Adrenal gland (tissue), 12 donors: ENCODE results near the gene XNDC1N. TPM values are rescaled to one million over a fixed set of nuclear protein-coding genes. Genes with fewer than 3 reads are reported as not detected.

ENCODE experiments used
- DNase-seq, 7 donors: peaks; one replicate each; pipeline ENCODE4 v3.0.0-alpha.2; 2019 to 2020
- H3K27ac ChIP-seq, 5 donors: fragments of 200-600 bp; sonication (generic) in 4 of 5; 1 replicate in 3 of 5; 2 replicates in 2 of 5; pipeline versions ENCODE4 v1.5.1 to v1.8.0; 2016 to 2020; ENCODE audit warnings: mild to moderate bottlenecking in 1 of 5
- H3K27me3 ChIP-seq: fragments of 200-600 bp; 2 replicates; pipeline ENCODE4 v1.8.0; 2021
- H3K36me3 ChIP-seq, 2 donors: fragments of 200-600 bp; replicated peaks in 1 of 2; 1 replicate in 1 of 2; 2 replicates in 1 of 2; pipeline versions ENCODE4 v1.5.1 to v1.8.0; 2018 to 2022
- H3K4me1 ChIP-seq, 2 donors: fragments of 200-600 bp; replicated peaks in 1 of 2; 1 replicate in 1 of 2; 2 replicates in 1 of 2; pipeline versions ENCODE4 v1.5.1 to v1.8.0; 2018 to 2021
- H3K4me3 ChIP-seq, 4 donors: fragments of 200-600 bp; sonication (generic) in 3 of 4; one replicate each; pipeline ENCODE4 v1.5.1; 2016 to 2018
- H3K9me3 ChIP-seq, 3 donors: fragments of 200-600 bp; sonication (generic) in 1 of 3; replicated peaks in 1 of 3; 1 replicate in 2 of 3; 2 replicates in 1 of 3; pipeline versions ENCODE4 v1.5.1 to v1.8.0; 2016 to 2021
- CTCF ChIP-seq, 6 experiments: fragments of 450-650 bp in 4 of 6; fragments of 200-600 bp in 2 of 6; sonication (generic) in 1 of 6; IDR thresholded peaks; 1 replicate in 5 of 6; 2 replicates in 1 of 6; pipeline versions ENCODE4 v1.5.1 to v1.8.0; 2016 to 2021; ENCODE audit warnings: antibody characterized with exemption in 6 of 6, mild to moderate bottlenecking in 2 of 6, moderate library complexity in 1 of 6
- POLR2A ChIP-seq, 2 donors: fragments of 450-650 bp; IDR thresholded peaks; one replicate each; pipeline ENCODE4 v1.6.1; 2017; ENCODE audit warnings: antibody characterized with exemption in 2 of 2, mild to moderate bottlenecking in 2 of 2, moderate library complexity in 1 of 2
- WGBS, 4 donors: extraction: QIAGEN DNeasy Blood & Tissue Kit in 2 of 4; methylation state at CpG; one replicate each; pipeline versions ENCODE4 v1.1.5 to v1.1.7; 2013 to 2017; 5-methylcytosine and 5-hydroxymethylcytosine counted together
- intact Hi-C, 2 donors: fragments of 100-400 bp; cut with DNase I; formaldehyde crosslinking; loops; one replicate each; pipeline versions ENCODE4 v1.14.1 to v1.15.0; 2022 to 2023
- polyA plus RNA-seq, 3 donors: library from polyadenylated mRNA; stranded (reverse); fragments of 200-250 nt in 2 of 3; fragments of 350-450 nt in 1 of 3; fragmentation: Illumina TruSeq in 1 of 3; extraction: RNeasy Lipid Tissue Mini Kit (QIAGEN cat#74804) in 1 of 3; gene quantifications; one replicate each; pipeline ENCODE4 v1.2.3, GENCODE V29; 2013 to 2014
- total RNA-seq, 9 donors: library from RNA; depleted of rRNA in 4 of 9; stranded (reverse); fragments of >200 nt in 4 of 9; fragments of 120-200 nt in 1 of 9; fragmentation: NEBNext Ultra II Directional in 1 of 9; extraction: Animal tissue kit (Norgen Biotek cat#: 25700) in 1 of 9; gene quantifications; one replicate each; pipeline versions ENCODE4 v1.1.0 to v1.2.4, GENCODE V29; 2013 to 2023
- donor health status: healthy with polysubstance abuse.
- donor health status: Bipolar disorder and iron deficiency.
- donor health status: DM: yes; HTN: yes; CAD: no.
- donor health status: DM: no; HTN: no; CAD: no.
- donor health status: DM: no; HTN: no; CAD: no.
- donor health status: DM: yes; HTN: yes; CAD: no.

The XNDC1N gene
- total and polyA plus RNA-seq, 12 donors = 2.2 to 11.1 (median 5.9) TPM

DNA sequence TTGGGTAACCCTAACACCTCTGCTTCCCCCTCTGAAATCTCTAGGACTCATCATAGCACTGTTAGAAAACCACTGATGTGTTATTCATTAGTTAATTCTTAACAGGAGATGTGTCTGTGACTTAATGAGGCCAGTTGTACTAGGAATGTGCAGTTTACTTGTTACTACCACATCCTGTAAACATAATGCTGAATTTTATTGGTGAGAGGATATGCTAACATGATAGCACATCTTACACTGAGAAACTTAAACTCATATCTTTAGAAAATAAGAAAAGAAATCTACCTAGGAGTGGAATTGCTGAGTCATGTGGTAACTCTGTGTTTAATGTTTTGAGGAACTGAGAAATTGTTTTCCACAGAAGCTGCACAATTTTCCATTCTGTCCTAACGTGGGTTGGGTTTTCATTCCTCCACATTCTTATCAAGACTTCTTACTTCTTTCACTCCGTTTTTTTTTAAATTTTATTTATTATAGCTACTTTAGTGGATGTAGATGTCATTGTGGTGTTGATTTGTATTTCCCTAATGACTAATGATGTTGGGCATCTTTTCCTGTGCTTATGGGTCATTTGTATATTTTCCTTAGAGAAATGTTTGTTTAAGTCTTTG lies 34.1 kb upstream of the XNDC1N start:
- intact Hi-C loops = no loop called here
- Histone ChIP-seq H3K27ac (peak overlapping the region in 2 of 5 donors; percentile 67 to 72), H3K9me3 (no peaks in the 10 kb centered on the region), H3K4me1 (peaks cover 0 to 13% of the 10 kb centered on the region in 2 donors), H3K27me3 (no peaks in the 10 kb centered on the region), H3K4me3 (peak overlapping the region in 1 of 4 donors; percentile 10), H3K36me3 (no peaks in the 10 kb centered on the region)
- 19 to 38% (median 34%) methylated on average over 2 of the region's 2 CpGs for WGBS, 4 donors
- TF ChIP-seq CTCF (IDR thresholded peaks at IDR 0.05) (no peak), POLR2A (IDR thresholded peaks at IDR 0.05) (no peak)
- DNase-seq = no peak

DNA sequence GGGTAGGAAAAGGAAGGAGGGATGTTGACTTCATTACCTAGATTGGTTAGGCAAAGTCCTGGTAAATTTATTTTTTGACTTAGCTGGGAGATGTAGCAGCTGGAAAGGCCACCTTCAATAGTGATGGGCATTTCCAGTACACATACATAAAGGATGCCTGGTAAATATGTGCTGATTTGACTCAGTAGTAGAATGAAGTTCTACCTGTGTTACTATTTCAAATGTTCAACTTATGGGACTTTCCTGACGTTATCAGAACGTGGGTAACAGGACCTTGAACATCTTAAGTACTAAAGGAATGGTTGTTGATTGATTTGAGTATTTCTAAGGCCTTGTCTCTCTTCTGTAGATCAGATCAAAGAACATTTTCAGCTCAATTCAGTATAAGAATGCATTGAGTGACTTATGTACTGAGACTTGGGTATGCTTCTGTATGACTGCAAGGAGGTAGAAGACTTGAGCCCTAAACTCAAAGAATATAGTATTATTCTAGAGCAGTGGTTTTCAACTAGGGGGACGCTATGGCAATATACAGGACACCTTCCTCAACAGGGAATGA lies 27.6 kb upstream of the XNDC1N start:
- no peaks in the 10 kb centered on the region for H3K9me3 ChIP-seq
- no peak for TF ChIP-seq POLR2A (IDR thresholded peaks at IDR 0.05)
- no peak for TF ChIP-seq CTCF (IDR thresholded peaks at IDR 0.05)
- H3K4me3 ChIP-seq = no peak overlapping the region
- intact Hi-C loops = no loop called here
- H3K4me1 ChIP-seq = no peaks in the 10 kb centered on the region
- H3K36me3 ChIP-seq = no peaks in the 10 kb centered on the region
- no peaks in the 10 kb centered on the region for H3K27me3 ChIP-seq
- DNase-seq = no peak
- no peak overlapping the region for H3K27ac ChIP-seq
- WGBS, 4 donors = 23 to 51% (median 31%) methylated on average over 3 of the region's 3 CpGs

- WGBS, 4 donors = 83 to 91% (median 90%) methylated on average over 4 of the region's 4 CpGs
- no peak for DNase-seq
- no peak for TF ChIP-seq CTCF (IDR thresholded peaks at IDR 0.05)
- TF ChIP-seq POLR2A (IDR thresholded peaks at IDR 0.05) = no peak
- Histone ChIP-seq H3K9me3 (no peaks in the 10 kb centered on the region), H3K27ac (no peak overlapping the region), H3K27me3 (no peaks in the 10 kb centered on the region), H3K4me3 (no peak overlapping the region), H3K36me3 (no peaks in the 10 kb centered on the region), H3K4me1 (peaks cover 11 to 12% of the 10 kb centered on the region in 2 donors)
- intact Hi-C loops = no loop called here
Measured at GRCh38 chr11:71951741-71952310, 23.4 kb upstream of the XNDC1N start.

- Histone ChIP-seq H3K36me3 (no peaks in the 10 kb centered on the region), H3K9me3 (no peaks in the 10 kb centered on the region), H3K27ac (no peak overlapping the region), H3K27me3 (no peaks in the 10 kb centered on the region), H3K4me3 (no peak overlapping the region), H3K4me1 (peaks cover 11 to 28% of the 10 kb centered on the region in 2 donors)
- intact Hi-C loops = no loop called here
- TF ChIP-seq POLR2A (IDR thresholded peaks at IDR 0.05) (no peak), CTCF (IDR thresholded peaks at IDR 0.05) (no peak)
- 77 to 95% (median 85%) methylated on average over 6 of the region's 6 CpGs for WGBS, 4 donors
- no peak for DNase-seq
Measured at GRCh38 chr11:71949034-71949433, 20.6 kb upstream of the XNDC1N start.
